HG03039 (cell line): ENCODE measurements around the gene UTS2B.
A peak's percentile ranks its signal among the peaks of the same experiment; 100 is the strongest.
"Not testable (repeated sequence)": the region's sequence is repeated elsewhere in the genome, so short reads cannot be mapped to it uniquely, and the experiment has no call there.

Source experiments
- ATAC-seq: cut with Tn5 transposase; IDR thresholded peaks from one replicate; pipeline ENCODE4 v1.9.1; 2021; ENCODE audit warnings: mild to moderate bottlenecking, moderate library complexity; ENCODE audit not compliant: unreplicated experiment

Gene UTS2B

DNA sequence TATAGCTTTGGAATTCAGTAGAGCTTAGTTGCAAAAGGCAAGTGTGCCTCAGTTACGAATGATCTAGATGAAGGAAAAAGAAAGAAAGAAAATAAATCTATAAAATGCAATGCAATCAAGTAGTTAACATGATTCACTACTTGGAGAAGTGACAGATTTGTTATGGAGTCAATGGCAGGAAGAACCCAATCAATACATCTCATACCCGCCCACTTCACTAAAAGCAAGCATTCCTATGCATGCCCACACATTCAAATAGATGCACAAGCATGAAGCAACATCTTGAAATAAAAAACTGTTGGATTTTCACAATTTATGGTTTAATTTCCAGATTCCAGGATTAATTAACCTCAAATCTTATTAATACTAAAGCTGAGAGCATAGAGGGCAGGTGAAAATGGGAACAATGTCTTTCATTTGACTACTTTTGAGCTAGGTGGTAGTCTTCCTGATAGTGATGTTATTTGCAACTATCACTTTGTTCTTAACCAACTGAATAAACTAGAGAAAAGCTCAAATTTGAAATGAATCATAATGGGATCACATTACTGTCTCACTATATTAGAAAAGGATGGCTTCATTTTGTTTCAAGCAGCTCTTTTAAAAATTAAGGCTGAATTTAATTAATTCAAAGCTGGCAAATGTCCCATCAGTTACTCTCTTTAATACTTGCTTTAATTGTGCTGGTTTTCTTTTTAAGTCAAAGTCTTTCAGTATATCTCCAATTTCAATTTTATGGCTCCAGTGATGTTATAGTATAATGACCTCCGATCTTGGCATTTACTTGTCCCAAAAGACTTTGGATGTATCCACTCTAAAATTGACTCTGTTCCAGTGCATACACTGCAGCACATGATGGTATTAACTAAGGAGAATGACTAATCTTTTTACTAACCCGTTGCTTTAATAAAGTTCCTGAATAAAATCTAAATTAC lies 47.8 kb downstream of the UTS2B start:
- ATAC-seq: no peak

- no peak for ATAC-seq
Measured at GRCh38 chr3:191280882-191281281, 49.4 kb downstream of the UTS2B start.

GRCh38 chr3:191280111-191280510 lies 50.2 kb downstream of the UTS2B start:
- ATAC-seq: no peak

DNA sequence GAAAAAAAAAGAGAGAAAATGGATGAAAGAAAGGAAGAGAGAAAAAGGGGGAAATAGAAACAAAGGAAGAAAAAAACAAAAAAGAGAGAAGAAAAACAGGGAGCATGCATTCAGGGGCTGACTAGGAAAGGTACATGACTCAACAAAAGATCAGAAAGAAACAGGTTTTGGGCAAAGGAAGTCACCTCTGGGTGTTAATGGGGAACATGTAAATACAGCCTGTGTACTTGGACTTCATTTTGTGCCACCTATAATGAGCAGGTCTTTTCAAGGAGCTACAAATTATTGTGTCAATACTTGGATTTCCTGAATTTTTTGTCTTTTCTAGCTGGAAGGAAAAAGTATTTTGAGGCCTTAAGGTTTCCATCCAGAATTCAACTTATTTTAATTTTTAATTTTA lies 54.6 kb downstream of the UTS2B start:
- no peak for ATAC-seq

DNA sequence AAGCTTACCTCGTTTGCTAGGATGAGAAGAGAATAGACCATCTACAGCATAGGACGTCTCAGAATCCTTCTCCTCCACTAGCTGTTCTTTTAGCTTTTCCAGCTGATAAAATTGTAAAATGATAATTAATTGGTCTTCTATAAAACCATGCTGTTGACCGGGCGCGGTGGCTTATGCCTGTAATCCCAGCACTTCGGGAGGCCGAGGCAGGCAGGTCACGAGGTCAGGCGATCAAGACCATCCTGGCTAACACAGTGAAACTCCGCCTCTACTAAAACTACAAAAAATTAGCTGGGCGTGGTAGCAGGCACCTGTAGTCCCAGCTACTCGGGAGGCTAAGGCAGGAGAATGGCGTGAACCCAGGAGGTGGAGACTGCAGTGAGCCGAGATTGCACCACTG lies 55.1 kb downstream of the UTS2B start:
- not testable (repeated sequence) for ATAC-seq

GRCh38 chr3:191269289-191270085 lies 60.8 kb downstream of the UTS2B start:
- ATAC-seq: peak; percentile 68

DNA sequence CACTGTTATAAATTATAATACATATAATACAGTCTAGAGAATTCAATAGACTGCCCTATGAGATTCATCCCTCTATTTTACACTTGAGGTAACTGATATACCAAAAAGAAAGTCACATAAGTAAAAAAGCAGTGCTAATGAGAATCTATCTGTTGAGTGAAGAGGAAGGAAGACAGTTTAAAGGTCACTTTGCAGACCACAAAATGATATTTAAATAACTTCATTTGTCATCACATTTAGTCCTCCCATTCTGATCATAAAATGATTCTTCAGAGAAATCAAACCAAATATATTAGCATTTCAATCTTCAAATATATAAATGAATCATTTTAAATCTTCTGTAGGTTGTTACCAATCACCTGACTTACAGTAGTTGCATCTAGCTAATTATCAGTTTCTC lies 61.6 kb downstream of the UTS2B start:
- ATAC-seq: no peak

- no peak for ATAC-seq
Measured at GRCh38 chr3:191263850-191264249, 66.5 kb downstream of the UTS2B start.

DNA sequence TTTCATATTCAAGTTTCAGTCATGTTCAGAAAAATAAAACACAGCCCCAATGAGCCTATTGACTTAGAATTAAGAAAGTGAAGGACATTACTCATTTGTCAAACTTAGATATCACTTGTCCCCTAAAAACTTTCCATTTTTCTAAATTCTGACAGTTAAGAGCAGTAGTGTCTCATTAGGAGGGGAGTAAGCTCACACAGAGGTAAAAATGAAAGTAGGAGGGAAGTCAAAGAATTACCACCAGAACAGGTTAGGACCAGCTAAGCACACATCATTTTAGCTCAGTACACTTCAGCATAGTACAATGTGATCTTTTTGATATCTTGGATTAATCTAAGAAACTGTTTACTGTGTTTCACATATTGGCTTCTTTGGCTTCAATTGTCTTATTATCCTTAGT lies 67.0 kb downstream of the UTS2B start:
- peak; percentile 82 for ATAC-seq

DNA sequence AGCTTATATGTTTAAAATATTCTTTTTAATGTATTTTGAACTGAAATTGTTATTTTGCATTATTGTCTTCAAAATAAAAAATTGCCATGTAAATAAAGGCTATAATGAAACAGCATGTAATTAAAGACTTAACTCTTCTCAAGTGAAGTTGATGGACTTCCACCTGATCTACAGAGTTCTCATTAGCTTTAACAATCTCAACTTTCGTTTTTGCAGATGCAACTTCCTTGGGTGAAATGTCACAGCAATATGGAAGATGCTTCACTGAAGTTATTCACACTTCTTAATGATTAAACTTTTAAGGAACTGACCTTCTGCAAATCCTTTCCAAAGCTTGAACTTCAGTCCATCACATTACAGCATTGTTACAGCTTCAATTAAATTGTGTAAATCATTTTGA lies 67.7 kb downstream of the UTS2B start:
- ATAC-seq: no peak

DNA sequence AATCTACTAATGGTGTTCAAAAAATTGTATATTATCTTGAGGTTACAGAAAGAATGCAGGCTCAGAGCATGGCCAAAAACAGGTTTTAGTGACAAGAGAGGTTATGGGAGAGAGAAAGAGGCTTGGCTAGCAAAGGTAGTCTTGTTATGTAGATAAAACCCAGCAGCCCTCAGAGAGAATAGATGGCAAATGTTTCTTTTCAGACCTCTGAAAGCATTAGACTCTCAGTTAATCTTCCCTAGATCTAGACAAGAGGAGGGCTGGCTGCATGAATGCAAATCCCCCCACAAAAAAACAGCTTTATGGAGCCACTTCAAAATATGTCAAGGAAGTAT lies 69.1 kb downstream of the UTS2B start:
- no peak for ATAC-seq

- ATAC-seq: no peak
Measured at GRCh38 chr3:191260431-191261303, 69.7 kb downstream of the UTS2B start.

DNA sequence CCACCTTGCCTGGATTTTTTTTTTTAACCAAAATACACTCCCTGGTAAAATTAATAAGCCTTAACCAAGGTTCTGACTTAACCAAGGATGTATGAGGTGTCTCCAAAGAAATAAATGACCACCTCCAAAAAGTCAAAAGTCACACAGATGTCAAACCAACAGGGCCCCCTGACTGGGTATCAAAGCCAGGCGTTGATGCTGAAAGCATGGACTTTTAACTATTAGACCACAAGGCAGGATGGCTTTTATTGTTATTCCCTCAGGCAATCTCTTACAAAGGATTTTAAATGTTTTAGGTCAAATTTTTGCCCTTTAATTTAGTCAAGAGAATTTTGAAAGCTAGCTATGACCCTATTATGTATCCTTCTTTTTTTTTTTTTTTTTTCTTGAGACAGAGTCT lies 70.8 kb downstream of the UTS2B start:
- ATAC-seq: no peak

GRCh38 chr3:191257286-191257685 lies 73.0 kb downstream of the UTS2B start:
- no peak for ATAC-seq

- ATAC-seq: no peak
Measured at GRCh38 chr3:191256405-191256804, 73.9 kb downstream of the UTS2B start.

GRCh38 chr3:191255156-191255555 lies 75.2 kb downstream of the UTS2B start:
- ATAC-seq: no peak

- no peak for ATAC-seq
Measured at GRCh38 chr3:191254098-191254873, 76.0 kb downstream of the UTS2B start.

DNA sequence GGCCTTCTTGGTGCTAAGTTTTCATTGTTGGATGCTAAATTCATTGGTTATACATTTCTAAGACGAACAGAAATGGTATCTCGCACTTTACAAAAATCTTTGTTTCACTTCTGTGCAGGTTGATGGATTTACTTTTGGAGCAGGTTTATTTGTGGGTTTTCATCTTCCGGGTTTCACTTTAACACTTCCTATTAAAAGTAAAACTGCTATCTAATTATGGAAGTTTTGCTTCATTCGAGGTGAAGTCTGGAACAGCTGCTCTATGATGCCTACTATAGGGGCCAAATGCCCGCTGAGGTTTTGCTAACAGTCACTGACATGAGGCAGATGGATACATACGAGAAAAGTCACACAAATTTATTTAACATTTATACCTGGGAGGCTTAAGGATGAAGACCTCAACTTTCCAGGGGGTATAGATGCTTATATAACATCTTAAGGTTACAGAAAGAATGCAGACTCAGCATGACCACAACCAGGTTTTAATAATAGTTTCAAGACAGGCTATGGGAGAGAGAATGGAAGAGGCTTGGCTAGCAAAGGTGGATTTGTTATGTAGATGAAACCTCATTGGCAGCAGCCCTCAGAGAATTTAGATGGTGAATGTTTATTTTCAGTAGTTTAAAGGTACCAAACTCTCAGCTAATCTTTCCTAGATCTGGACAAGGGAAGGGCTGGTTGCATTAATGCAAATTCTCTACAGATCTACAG lies 77.1 kb downstream of the UTS2B start:
- no peak for ATAC-seq

- ATAC-seq: no peak
Measured at GRCh38 chr3:191246630-191247029, 83.7 kb downstream of the UTS2B start.

DNA sequence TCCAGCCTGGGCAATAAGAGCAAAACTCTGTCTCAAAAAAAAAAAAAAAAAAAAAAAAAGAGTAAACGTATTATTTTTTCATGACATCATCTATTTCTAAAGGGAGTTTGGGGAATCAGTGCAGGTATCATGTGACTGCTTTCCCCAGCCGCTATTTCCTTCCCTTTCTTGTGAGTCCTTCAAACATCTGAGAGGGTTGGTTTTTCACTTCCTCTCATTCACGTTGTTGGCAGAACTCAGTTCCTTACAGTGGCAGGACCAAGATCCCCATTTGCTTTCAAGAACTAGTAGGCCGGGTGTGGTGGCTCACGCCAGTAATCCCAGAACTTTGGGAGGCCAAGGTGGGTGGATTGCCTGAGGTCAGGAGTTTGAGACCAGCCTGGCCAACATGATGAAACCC lies 84.3 kb downstream of the UTS2B start:
- peak; percentile 57 for ATAC-seq
